Hematopoietic multipotent progenitor cell (in vitro differentiated cells): ENCODE results near the gene RPL10A. TPM values are rescaled to one million over a fixed set of nuclear protein-coding genes. Genes with fewer than 3 reads are reported as not detected.

Source experiments
- DNase-seq, 3 donors: peaks; one replicate each; pipeline ENCODE4 v3.0.0-alpha.2; 2011 to 2015; ENCODE audit warnings: low read depth in 2 of 3, low spot score in 2 of 3
- total RNA-seq: library from RNA; depleted of rRNA; stranded (reverse); fragments of >200 nt; gene quantifications from one replicate; pipeline ENCODE4 v1.2.3, GENCODE V29; 2012

The RPL10A gene
- total RNA-seq, 1 donor = 3,900 TPM

DNA sequence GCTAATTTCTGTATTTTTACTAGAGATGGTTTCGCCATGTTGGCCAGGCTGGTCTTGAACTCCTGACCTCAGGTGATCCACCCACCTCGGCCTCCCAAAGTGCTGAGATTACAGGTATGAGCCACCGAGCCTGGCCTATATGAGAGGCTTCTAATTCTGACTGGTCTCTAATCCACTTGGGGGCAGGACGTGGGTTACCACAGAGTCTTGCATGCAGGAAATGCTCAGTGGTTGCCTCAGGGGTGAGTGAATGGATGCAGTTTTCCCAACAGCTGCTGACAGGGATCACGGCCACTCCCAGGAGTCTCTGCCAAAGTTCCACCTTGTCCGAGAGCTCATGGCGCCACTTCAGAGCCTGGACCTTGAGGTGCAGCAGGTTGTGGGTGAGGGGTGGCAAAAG lies 22.5 kb upstream of the RPL10A start:
- DNase-seq = no peak

DNA sequence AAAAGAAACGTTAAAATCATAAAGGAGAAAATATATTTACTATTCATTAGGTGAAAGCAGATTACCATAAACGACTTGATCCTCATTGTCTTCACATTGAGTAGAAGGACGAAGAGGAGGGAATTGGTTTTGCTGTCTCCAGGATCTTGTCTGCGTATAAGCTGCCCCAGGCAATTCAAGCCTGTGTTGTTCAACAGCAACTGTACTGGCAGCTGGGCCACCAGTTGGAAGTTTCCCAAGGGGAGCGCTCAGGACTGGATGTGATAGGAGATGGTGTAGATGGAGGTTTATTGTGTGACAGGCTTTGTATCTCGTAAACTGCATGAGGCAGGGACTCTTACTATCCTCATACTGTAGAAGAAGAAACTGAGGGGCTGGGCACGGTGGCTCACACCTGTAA lies 20.0 kb upstream of the RPL10A start:
- no peak for DNase-seq

DNA sequence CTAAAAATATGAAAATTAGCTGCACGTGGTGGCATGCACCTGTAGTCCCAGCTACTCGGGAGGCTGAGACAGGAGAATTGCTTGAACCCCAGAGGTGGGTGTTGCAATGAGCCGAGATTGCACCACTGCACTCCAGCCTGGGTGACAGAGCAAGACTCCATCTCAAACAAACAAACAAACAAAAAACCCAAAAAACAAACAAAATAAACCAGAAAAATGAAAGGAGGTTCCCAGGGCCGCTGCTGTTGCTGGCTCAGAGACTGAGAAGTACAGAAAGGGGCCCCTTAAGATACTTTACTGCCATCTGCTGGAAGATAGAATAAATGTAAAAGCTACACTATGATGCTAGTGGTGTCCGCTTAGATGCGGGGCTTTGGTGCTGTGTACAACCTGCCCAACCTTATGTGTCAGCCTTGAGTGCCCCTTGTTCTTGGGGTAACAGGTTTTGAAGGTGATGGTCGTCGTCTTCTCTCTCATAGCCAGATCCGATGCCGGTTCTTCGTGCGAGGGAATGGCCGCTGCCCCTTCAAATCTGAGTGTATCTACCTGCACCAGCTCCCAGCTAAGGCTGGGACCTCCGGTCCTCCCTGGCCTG lies 18.8 kb upstream of the RPL10A start:
- peak; percentile 42 to 82 (median 61) for DNase-seq

DNA sequence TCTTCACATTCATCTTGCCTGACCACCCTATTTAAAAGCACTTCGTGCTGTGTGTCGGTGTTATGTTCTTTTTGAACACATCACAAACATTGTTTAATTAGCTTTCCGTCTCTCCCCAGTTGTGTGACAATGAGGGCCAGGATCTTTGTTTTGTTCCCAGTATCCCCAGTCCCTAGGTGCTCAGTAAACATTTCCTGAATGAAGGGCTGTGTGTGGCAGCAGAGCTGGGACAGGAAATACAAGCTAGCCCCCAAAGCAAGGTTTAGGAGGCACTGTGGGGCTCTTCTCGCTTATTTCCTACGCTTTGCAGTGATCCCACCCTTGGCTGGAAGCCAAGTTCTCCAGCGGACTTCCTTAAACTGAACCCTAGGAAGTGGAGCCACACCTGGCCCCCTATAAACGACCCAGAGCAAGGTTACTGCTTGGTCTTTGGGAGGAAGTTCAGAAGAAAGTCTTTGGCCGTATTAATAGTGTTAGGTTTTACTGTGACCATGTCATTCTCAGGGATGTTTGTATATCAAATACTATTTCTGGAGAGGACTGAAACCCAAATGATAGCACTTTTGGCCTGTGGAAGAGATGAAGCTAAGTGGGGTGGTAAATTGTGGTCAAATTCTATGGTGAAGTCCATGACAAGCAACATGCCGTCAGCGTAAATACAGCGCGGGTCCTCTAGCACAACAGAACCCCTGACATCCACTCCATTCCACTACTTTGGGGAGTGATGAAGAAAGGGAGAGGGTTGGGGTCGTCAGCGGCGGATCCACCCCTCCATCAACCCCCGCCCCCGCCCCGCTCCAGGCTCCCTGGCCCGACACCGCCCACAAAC lies 16.6 kb upstream of the RPL10A start:
- DNase-seq = no peak

DNA sequence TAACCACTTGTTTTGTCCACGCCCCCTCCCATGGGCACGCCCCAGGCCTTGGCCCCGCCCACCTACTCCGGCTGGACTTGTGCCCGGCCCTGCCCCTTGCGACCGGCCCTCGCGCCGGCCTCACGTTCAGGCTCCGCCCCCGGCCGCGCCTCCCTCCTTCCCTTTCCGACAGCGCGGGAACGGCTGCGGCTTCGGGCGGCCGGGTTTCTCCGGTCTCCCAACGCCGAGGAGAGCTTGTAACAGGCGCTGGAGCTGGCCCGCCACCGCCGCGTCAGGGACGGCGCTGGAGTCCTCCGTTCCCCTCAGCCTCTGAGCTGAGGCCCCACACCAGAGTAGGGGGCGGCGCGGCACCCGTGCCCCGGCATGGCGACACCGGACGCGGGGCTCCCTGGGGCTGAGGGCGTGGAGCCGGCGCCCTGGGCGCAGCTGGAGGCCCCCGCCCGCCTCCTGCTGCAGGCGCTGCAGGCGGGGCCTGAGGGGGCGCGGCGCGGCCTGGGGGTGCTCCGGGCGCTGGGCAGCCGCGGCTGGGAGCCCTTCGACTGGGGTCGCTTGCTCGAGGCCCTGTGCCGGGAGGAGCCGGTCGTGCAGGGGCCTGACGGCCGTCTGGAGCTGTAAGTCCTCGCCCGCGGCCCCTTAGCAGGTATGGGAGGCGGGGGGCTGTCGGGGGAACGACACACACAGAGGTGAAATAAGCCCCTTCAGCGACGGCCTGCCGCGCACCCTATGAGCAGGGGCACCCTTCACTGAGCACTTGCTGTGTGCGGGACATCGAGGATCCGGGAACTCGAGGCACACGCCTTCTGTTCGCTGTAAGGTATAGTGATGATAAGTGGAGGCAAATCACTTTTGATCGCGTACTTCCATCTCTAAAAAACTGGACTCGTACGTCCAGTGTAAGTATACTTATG lies 15.8 kb upstream of the RPL10A start, which contains the start of gene FANCE:
Gene FANCE, plus strand, starts transcription at position 156 of the 908 bp plus-strand sequence. Its CDS starts 208 bp downstream, at position 364.
- peak; percentile 52 to 89 (median 88) for DNase-seq

DNA sequence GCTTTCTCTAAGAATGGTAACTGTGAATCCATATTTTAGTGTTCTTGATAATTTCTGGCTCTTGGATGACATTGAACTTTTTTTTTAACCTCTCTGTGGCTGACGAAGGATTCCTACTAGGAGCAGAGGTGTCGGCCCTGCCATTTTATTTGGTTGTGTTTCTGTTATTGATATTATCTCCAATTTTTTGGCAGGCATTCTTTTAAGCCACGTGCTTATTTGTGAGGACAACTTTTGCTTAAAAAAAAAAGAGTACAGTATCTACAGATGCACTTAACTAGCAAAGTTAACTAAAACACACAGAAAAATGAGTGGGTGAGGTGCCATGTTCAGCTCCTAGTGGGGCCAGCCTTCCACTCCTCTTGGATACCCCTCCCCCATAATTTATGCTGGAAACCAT lies 15.0 kb upstream of the RPL10A start:
- DNase-seq = no peak

DNA sequence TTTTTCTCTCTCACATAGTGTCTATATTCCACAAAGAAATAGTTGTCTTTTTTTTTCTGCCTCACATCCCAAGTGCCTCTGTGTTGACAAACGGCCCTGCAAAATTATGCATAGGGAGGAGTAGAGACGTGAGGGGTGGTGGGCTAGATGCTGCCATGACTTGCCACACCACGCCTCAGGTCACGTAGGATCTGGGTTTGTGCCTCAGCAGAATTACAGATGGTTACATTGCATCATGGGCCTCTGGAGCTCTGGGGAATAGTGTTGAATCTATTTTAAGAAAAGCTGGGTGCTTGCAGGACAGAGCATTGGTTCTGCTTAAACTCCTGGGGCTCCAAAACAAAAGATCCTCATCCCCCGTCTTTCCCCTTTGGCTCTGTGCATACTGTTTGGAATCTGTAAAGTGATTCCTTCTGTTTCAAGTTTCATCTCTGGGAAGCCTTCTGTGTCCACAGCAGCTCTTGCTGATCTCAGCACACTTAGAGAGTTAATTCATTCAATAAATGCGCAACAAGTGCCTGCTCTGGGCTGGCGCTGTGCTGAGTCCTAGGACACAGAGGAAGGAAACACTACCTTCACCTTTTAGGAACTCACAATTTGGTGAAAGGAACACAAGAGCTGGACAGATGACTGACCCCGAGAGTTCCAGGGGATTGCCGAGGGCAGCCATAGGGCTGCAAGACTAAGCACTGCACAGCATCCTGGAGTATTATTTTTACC lies 13.7 kb upstream of the RPL10A start:
- no peak for DNase-seq

DNA sequence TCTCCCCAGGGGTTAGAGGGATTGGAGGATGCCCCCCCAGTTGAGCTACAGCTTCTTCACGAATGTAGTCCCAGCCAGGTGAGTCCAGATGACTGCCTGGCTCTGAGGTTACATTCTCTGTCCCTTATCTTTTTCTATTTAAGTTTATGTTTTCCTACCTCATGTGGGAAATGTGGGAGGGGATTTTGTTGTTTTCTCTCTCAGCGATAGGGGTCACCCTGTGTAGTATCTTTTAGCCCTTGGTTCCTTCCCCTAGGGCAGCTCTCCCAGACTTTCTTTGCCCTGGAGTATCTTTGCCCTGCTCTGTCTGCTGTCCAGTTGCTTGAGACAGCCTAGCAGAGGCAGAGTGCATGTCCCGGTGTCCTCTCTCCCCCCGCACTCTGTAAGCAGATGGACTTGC lies 10.3 kb upstream of the RPL10A start:
- no peak for DNase-seq

DNA sequence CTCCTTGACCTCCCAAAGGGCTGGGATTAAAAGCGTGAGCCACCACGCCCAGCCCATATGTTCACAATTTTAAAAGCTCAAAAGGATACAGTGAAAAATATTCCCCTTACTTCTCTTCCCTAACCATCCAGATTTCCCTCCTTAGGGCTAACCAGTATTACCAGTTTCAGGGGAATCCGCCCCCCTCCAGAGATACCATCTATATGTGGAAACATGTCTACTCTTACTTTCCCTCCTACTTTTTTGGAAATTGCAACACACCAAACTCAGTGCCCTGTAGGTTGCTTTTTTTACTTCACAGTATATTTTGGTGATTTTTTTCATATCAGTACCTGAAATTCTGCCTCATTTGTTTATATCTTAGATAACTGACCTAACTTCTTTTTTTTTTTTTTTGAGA lies 6.9 kb upstream of the RPL10A start:
- no peak for DNase-seq

DNA sequence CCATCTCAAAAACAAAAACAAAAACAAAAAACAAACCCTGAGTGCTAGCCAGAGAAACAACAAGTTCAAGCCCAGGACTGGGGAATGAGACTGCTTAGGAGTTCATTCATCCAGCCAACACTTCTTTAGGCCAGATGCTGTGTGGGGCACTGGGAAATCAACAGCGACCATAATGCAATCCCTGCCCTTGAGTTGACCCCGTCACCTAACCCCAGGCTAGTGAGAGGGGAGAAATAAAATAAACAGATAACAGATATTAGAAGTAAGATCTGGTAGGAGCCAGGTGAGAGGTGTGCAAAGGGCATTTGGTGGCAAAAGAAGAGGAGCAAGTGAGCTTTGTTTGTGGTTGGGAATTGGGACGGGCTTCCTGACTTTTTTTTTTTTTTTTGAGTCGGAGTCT lies 4.9 kb upstream of the RPL10A start:
- DNase-seq = no peak

DNA sequence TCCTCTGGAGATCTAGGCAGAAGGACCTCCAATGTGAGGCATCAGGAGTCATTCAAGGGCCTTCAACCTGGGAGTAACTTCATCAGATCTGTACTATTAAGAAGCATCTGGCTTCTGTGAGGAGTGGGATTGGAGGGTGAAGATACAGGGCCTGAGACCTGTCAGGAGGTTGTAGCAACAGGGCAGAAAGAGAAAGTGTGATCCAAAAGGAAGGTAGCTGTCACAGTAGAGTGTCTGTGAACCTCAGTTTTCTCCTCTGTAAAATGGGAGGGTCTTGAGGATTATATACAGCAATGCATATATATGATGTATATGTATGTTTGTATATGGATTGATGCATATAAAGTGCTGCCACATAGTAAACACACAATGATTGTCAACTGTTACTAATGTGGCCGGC lies 2.6 kb upstream of the RPL10A start:
- DNase-seq = no peak

DNA sequence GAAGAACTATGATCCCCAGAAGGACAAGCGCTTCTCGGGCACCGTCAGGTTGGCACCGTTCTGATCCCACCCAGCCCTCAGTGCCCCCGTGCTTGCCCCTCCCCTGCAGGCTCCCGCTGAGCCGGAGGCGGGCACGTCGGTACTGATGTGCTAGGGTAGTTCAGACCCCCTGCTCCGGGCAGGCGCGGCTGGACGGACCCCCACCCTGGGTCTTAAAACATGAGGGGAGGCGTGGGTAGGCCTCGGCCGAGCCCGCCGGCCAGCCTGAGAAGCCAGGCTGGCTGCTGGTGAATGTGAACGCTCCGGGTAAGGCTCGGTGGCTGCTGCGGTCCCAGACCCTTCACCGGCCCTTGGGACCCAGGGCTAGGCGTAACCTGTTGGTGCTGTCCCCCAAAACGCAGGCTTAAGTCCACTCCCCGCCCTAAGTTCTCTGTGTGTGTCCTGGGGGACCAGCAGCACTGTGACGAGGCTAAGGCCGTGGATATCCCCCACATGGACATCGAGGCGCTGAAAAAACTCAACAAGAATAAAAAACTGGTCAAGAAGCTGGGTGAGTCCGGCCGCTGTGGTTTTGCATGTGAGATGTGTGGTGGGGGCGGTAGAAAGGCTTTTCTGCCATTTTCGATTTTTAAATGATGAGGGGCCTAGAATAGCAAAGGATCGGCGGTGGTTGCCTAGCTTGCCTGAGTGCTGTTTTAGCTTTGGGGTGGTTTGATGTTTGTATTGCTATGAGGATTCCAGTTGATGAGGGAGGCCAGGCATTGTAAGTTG lies 964 bp downstream of the RPL10A start:
- DNase-seq = no peak

DNA sequence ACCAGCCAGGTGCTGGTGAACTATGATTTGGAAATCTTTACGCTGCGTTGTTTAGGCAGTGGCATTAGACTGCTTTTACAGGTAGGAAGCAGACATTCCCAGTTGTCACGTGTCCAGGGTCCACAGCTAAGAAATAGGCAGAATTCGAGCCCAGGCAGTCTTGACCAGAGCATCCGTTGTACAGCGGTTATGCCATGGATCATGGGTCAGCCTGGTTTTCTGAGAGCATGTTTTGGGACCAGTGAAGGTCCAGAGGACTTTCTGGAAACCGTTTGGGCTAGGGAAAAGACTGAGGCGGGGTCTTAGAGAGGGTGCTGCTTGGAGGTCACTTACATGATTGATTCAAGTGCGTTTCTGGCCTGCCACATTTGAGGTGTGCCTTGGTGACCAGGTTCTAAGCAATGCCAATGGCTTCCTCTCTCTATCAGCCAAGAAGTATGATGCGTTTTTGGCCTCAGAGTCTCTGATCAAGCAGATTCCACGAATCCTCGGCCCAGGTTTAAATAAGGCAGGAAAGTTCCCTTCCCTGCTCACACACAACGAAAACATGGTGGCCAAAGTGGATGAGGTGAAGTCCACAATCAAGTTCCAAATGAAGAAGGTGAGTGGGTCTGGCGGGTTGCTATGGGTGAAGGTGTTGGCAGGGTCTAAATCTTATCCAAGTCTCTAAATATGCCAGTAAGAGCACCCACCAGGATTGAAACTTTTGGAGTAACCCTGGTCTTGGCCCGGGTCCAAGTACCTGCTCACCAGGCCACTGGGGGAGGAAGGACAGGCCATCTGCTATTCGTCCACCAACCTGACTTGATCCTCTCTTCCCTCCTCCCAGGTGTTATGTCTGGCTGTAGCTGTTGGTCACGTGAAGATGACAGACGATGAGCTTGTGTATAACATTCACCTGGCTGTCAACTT lies 1.8 kb downstream of the RPL10A start:
- no peak for DNase-seq

DNA sequence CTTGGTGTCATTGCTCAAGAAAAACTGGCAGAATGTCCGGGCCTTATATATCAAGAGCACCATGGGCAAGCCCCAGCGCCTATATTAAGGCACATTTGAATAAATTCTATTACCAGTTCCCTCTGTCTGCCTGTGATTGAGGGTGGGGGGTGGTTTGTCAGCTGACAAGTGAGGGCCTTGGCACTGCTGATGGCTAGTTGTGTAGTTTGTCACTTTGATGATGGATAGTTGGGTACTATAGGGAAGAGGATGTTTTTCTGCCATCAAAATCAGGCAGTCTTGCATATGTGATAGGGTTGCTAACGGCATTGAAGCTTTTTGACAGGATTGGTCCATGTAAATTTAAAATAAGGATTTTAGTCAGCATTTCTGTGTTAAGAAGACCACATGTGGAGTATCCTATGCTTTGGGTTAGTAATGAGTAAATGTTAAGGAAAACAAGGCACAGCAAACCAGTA lies 2.5 kb downstream of the RPL10A start:
- DNase-seq = no peak

DNA sequence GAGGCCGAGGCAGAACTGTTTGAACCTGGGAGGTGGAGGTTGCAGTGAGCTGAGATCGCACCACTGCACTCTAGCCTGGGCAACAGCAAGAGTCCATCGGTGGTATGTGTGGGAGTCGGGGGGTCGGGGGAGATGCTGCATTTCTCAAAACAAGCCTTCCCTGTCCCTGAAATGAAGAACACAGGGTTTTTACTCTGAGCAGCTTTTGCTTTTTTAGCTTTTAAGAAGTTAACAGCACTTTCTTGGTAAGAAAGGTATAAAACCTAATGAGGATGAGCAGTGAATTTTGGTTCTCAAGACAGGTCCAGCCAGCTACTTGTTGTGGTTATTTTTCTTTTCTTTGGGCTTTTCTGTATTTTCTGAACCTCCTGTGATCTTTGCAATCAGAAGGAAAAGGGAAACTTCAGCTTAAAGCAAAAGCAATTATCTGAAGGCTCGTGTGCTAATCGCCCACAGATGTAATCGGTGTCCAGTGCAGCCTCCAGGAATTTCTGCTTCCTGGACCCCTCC lies 3.7 kb downstream of the RPL10A start:
- DNase-seq = no peak

DNA sequence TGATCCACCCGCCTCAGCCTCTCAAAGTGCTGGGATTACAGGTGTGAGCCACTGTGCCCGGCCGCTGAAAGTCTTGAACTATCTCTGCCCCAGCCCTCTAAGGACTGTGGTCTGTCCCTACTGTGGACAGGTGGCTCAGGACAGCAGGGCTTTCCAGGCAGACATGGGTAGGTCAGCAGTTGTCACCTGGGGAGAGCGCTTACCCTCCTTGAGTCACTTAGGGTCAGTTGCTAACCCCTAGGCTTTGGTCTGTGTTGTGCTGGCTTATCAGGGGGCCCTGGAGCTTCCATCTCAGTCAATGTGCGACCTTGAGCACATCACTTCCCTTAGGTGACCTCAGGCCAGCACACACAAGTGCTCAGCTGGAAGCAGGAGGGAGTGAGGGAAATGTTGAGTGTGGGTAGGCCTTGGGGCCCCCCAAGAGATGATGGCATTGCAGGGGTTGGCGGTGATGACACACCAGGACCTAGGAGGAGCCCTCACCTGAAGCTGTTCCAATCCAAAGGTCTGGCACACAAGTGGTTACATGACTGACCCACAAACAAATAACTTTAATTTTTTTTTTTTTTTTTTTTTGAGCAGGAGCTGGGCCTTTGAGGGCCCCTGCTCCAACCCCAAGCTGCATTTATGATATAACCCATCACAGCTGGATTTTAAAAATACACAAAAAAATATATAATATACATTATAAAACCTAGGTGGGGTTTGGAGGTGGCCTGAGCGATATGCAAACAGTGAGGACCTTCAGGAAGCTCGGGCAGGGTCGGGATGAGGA lies 5.1 kb downstream of the RPL10A start:
- no peak for DNase-seq

DNA sequence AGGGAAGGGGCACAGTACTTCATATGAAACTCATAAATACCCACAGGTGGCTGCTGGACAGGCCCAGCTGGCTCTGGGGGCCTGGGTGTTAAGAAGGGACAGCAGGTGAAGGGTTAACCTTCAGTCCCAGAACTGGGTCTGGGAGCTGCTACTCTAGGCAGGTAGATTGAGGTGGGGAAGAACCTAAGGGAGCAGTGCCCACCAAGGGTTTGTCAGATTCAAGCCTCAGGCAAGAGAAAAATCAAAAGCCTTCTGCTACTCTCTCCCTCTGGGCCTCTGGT lies 5.6 kb downstream of the RPL10A start:
- DNase-seq = no peak
